ENCODE results near the gene CIRBP.

Gene CIRBP

DNA sequence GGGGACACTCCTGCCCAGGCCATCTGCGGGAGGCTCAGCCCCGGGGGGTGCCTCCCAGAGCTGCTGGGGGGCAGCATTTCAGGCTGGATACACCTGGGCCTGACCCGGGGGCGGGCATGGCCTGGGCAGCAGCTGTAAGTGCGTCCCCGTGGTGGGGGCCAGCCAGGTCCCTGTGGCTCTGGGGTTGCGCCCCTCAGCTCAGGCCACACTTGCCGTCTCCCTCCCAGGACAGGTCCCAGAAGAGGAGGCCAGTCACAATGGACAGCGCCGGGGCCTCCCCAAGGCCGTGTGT, 43.0 kb upstream of the CIRBP start:
- TF ChIP-seq, protein P1, sequence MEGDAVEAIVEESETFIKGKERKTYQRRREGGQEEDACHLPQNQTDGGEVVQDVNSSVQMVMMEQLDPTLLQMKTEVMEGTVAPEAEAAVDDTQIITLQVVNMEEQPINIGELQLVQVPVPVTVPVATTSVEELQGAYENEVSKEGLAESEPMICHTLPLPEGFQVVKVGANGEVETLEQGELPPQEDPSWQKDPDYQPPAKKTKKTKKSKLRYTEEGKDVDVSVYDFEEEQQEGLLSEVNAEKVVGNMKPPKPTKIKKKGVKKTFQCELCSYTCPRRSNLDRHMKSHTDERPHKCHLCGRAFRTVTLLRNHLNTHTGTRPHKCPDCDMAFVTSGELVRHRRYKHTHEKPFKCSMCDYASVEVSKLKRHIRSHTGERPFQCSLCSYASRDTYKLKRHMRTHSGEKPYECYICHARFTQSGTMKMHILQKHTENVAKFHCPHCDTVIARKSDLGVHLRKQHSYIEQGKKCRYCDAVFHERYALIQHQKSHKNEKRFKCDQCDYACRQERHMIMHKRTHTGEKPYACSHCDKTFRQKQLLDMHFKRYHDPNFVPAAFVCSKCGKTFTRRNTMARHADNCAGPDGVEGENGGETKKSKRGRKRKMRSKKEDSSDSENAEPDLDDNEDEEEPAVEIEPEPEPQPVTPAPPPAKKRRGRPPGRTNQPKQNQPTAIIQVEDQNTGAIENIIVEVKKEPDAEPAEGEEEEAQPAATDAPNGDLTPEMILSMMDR (IDR thresholded peaks at IDR 0.05; ENCODE audit: insufficient read depth, low read length, missing control alignments): no peak
- no peak overlapping the region for H3K4me3 ChIP-seq (ENCODE audit: low read depth, low read length)
- ChIA-PET CTCF (interaction anchor here (1.2 to 1.4 kb wide), 2 partner anchors 10 to 31 kb away, joined by 3 to 5 read pairs; no protein-coding TSS in a partner anchor), POLR2A (no interaction called here)
- no peak for DNase-seq (ENCODE audit: low read depth, low spot score)

GRCh38 chr19:1226522-1227303, 42.4 kb upstream of the CIRBP start:
- DNase-seq (ENCODE audit: low read depth, low spot score): no peak
- TF ChIP-seq, protein P1 (IDR thresholded peaks at IDR 0.05; ENCODE audit: insufficient read depth, low read length, missing control alignments): no peak
- CTCF ChIA-PET: interaction anchor here (1.2 to 1.4 kb wide), 3 partner anchors 10 to 32 kb away, joined by 3 to 5 read pairs (median 3); no protein-coding TSS in a partner anchor
- no peak overlapping the region for H3K4me3 ChIP-seq (ENCODE audit: low read depth, low read length)
- POLR2A ChIA-PET: no interaction called here

DNA sequence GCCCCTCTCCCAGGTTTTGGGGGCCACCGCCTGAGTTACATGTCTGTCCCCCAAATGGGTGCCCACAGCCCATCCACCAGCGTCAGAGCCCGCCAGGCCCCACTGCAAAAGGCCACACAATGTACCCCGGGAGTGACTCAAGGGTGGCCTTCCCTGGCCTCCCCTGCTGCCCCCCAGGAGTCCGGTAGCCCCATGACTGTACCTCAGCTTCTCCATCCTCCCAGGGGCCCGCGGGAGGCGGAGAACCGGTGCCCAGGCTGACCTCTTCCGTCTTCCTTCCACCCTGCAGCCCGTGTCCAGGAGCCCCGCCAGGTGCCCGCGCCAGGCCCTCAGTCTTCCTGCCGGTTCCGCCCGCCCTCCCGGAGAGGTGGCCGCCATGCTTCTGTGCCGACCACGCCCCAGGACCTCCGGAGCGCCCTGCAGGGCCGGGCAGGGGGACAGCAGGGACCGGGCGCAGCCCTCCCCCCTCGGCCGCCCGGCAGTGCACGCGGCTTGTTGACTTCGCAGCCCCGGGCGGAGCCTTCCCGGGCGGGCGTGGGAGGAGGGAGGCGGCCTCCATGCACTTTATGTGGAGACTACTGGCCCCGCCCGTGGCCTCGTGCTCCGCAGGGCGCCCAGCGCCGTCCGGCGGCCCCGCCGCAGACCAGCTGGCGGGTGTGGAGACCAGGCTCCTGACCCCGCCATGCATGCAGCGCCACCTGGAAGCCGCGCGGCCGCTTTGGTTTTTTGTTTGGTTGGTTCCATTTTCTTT, 41.7 kb upstream of the CIRBP start:
- TF ChIP-seq, protein P1 (IDR thresholded peaks at IDR 0.05; ENCODE audit: insufficient read depth, low read length, missing control alignments): no peak
- ChIA-PET POLR2A (no interaction called here), CTCF (interaction anchor here (1.1 to 1.2 kb wide), 2 partner anchors 11 to 13 kb away, joined by 3 read pairs; no protein-coding TSS in a partner anchor)

GRCh38 chr19:1228161-1228957, 40.8 kb upstream of the CIRBP start:
- TF ChIP-seq, protein P1 (IDR thresholded peaks at IDR 0.05; ENCODE audit: insufficient read depth, low read length, missing control alignments): no peak
- no peak for DNase-seq (ENCODE audit: low read depth, low spot score)
- no peak overlapping the region for H3K4me3 ChIP-seq (ENCODE audit: low read depth, low read length)
- CTCF ChIA-PET: interaction anchor here (1.1 to 1.2 kb wide), 2 partner anchors 10 to 12 kb away, joined by 3 read pairs; no protein-coding TSS in a partner anchor
- POLR2A ChIA-PET: no interaction called here

More for the DNA sequence above, 41.7 kb upstream of the CIRBP start:
- no peak for DNase-seq (ENCODE audit: low read depth, low spot score)
- no peak overlapping the region for H3K4me3 ChIP-seq (ENCODE audit: low read depth, low read length)

DNA sequence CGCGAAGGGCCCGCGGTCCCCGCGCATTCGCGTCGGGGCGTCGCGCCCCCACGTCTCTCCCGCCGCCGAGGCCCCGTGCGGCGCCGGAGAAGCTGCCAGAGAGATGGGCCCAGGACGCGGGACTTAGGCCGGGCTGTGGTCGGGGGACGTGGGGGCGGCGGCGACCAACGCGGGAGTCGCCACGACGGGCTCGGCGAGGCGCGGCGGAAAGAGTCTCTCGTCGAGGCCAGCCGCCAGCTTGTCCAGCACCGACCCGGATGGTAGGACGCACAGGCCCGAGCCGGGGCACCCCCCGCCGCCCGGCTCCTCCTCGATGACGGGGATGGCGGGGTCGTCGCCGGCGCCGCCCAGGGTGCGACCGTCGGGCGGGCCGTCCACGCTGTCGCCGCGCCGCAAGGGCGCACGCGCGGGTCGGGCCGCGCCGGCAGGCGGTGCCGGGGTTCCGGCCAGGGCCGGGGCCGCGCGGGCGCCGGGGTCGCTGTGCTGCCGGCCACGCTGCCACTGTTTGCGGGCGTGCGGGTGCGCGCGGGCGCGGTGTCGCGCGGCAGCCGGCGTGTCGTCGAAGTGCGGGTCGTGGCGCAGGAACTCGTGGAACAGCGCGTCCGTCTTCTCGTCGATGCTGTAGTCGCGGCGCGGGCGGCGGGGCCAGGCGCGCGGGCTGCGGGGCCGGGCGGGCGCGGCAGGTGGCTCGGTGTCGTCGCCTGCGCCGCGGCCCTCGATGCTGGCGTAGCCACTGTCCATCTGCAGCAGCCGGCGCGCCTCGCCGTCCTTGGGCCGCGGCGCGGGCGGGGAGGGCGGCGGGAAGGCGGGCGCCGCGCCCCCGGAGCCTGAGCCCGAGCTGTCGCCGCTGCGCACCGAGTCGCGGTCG, 39.8 kb upstream of the CIRBP start:
- TF ChIP-seq, protein P1 (IDR thresholded peaks at IDR 0.05; ENCODE audit: insufficient read depth, low read length, missing control alignments): no peak
- ChIA-PET POLR2A (interaction anchor here (1.0 kb wide), 1 partner anchor 12 kb away, joined by 3 read pairs; no protein-coding TSS in a partner anchor), CTCF (interaction anchor here (1.2 kb wide), 1 partner anchor 13 kb away, joined by 3 read pairs; no protein-coding TSS in a partner anchor)
- DNase-seq (ENCODE audit: low read depth, low spot score): no peak
- H3K4me3 ChIP-seq (ENCODE audit: low read depth, low read length): no peak overlapping the region
